Thyroid gland (tissue), 4 donors: ENCODE measurements around the gene AOAH. TPM values are rescaled to one million over a fixed set of nuclear protein-coding genes. Genes with fewer than 3 reads are reported as not detected.
"Not testable (repeated sequence)": the region's sequence is repeated elsewhere in the genome, so short reads cannot be mapped to it uniquely, and the experiment has no call there.

Experiments used
- DNase-seq, 2 donors: peaks; one replicate each; pipeline ENCODE4 v3.0.0-alpha.2; 2019
- H3K27ac ChIP-seq, 3 donors: fragments of 200-600 bp; sonication (generic); 1 replicate in 2 of 3; 2 replicates in 1 of 3; pipeline ENCODE4 v1.5.1; 2016 to 2019; ENCODE audit warnings: mild to moderate bottlenecking in 1 of 3, moderate library complexity in 1 of 3
- H3K27me3 ChIP-seq: fragments of 200-600 bp; sonication (generic); one replicate; pipeline ENCODE4 v1.5.1; 2019
- H3K36me3 ChIP-seq, 2 donors: fragments of 200-600 bp; sonication (generic); one replicate each; pipeline ENCODE4 v1.5.1; 2016 to 2019
- H3K4me1 ChIP-seq, 2 donors: fragments of 200-600 bp; sonication (generic); one replicate each; pipeline ENCODE4 v1.5.1; 2017 to 2019
- H3K4me3 ChIP-seq, 3 donors: fragments of 200-600 bp; sonication (generic); replicated peaks in 1 of 3; 1 replicate in 2 of 3; 2 replicates in 1 of 3; pipeline ENCODE4 v1.5.1; 2016; ENCODE audit warnings: mild to moderate bottlenecking in 1 of 3
- H3K9me3 ChIP-seq: fragments of 200-600 bp; sonication (generic); one replicate; pipeline ENCODE4 v1.5.1; 2017
- POLR2A ChIP-seq, 2 donors: fragments of 450-650 bp; IDR thresholded peaks; one replicate each; pipeline ENCODE4 v1.6.1; 2017; ENCODE audit warnings: antibody characterized with exemption in 2 of 2, mild to moderate bottlenecking in 2 of 2, moderate library complexity in 1 of 2
- WGBS, 2 donors: methylation state at CpG; one replicate each; pipeline ENCODE4 v1.1.5; 2017; 5-methylcytosine and 5-hydroxymethylcytosine counted together
- intact Hi-C: fragments of 100-400 bp; cut with DNase I; formaldehyde crosslinking; loops from one replicate; pipeline ENCODE4 v1.15.1; 2023
- total RNA-seq, 4 donors: library from RNA; depleted of rRNA; stranded (reverse); fragments of >200 nt; gene quantifications; one replicate each; pipeline ENCODE4 v1.2.3, GENCODE V29; 2016
- TF ChIP-seq, protein P1 (sequence below), 6 experiments: fragments of 200-600 bp in 3 of 6; fragments of 450-650 bp in 3 of 6; sonication (generic) in 3 of 6; IDR thresholded peaks; one replicate each; pipeline ENCODE4 v1.5.1; 2016 to 2019; ENCODE audit warnings: antibody characterized with exemption in 6 of 6, mild to moderate bottlenecking in 2 of 6, inconsistent platforms in 1 of 6, moderate library complexity in 1 of 6

AOAH gene
- total RNA-seq, 4 donors from 2014 or later, result 7.4 to 26.7 (median 12.4) TPM

DNA sequence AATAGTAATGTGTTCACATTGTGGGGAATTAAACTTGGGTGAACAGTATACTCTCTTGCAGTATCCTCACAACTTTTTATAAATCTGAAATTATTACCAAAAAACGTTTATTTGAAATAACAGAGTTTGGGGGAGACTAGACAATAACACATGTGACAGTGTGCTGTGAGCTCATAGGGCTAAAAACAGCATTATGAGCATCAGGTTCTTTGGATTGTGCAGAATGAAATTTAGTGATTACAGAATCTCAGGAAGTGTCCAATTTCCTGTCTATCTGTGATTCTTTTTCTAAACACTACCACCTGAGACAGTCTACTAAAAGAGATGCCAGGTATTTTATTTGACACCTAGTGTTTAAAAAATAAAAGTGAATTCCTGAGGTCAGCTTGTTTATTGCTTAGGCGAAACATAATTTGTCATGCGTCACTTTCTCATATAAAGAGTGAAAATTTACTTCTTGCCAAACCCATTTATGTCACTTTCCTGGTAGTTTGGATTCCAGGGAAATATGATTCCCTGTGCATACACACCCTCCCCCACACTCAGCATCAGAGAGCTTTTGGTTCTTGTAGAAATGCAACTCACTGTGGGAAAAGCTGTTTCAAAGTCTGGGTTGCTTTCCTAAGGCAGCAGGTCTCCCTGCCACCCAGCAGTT lies 71.2 kb downstream of the AOAH start:
- DNase-seq, result no peak
- H3K27ac ChIP-seq, result no peak overlapping the region
- intact Hi-C loops, result no loop called here
- H3K27me3 ChIP-seq, result no peaks in the 10 kb centered on the region
- WGBS, 2 donors, result 62% methylated on average over 3 of the region's 3 CpGs
- H3K4me1 ChIP-seq, result no peaks in the 10 kb centered on the region
- H3K4me3 ChIP-seq, result no peak overlapping the region
- H3K36me3 ChIP-seq, result no peaks in the 10 kb centered on the region
- TF ChIP-seq, protein P1, sequence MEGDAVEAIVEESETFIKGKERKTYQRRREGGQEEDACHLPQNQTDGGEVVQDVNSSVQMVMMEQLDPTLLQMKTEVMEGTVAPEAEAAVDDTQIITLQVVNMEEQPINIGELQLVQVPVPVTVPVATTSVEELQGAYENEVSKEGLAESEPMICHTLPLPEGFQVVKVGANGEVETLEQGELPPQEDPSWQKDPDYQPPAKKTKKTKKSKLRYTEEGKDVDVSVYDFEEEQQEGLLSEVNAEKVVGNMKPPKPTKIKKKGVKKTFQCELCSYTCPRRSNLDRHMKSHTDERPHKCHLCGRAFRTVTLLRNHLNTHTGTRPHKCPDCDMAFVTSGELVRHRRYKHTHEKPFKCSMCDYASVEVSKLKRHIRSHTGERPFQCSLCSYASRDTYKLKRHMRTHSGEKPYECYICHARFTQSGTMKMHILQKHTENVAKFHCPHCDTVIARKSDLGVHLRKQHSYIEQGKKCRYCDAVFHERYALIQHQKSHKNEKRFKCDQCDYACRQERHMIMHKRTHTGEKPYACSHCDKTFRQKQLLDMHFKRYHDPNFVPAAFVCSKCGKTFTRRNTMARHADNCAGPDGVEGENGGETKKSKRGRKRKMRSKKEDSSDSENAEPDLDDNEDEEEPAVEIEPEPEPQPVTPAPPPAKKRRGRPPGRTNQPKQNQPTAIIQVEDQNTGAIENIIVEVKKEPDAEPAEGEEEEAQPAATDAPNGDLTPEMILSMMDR (IDR thresholded peaks at IDR 0.05), result no peak
- no peak for TF ChIP-seq POLR2A (IDR thresholded peaks at IDR 0.05)
- H3K9me3 ChIP-seq, result no peaks in the 10 kb centered on the region

DNA sequence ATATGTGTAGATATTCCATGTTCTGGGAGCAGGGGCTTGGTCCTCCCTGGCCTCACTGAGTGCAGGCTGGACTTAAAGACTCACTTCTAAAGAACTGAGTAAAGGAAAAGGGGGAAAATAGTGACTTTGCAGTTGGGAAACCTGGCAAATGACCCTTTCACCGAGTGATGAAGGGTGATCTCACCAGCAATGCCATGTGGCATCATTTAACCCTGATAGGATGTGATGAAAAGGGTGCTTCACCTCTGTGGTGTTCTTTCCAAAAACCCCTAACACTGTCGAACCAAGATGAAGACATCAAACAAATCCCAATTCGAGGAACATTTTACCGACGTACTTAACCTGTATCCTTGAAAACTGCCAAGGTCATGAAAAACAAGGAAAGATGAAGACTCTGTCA lies 71.9 kb downstream of the AOAH start:
- DNase-seq, result no peak
- no peaks in the 10 kb centered on the region for H3K36me3 ChIP-seq
- 78 to 80% methylated on average over 5 of the region's 5 CpGs for WGBS, 2 donors

DNA sequence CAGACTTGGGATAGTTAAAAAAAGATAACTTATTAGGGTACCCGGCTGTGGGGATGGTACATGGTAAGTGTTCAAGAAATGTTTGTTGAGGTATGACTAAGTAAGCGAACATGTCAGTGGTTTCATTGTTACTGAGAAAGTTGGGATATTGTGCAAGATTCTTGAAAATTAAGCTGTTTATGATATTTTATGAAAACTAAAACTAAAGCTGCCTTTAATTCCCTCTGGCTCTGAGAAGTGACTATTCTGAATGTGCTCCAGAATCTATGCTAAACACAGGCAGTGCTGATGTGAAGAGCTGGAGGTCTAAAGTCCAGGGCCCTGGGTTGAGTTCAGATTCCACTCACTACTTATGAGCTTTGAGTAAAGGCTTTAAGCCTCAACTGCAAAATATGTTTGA lies 72.9 kb downstream of the AOAH start:
- no peaks in the 10 kb centered on the region for H3K9me3 ChIP-seq
- WGBS, 2 donors, result 90 to 91% methylated on average over 2 of the region's 2 CpGs
- H3K27ac ChIP-seq, result no peak overlapping the region
- H3K36me3 ChIP-seq, result no peaks in the 10 kb centered on the region
- no peaks in the 10 kb centered on the region for H3K27me3 ChIP-seq
- intact Hi-C loops, result no loop called here
- H3K4me1 ChIP-seq, result no peaks in the 10 kb centered on the region
- no peak overlapping the region for H3K4me3 ChIP-seq
- DNase-seq, result no peak
- no peak for TF ChIP-seq POLR2A (IDR thresholded peaks at IDR 0.05)
- TF ChIP-seq, protein P1 (IDR thresholded peaks at IDR 0.05), result no peak

More for the DNA sequence above, 71.9 kb downstream of the AOAH start:
- Histone ChIP-seq H3K9me3 (no peaks in the 10 kb centered on the region), H3K27me3 (no peaks in the 10 kb centered on the region), H3K27ac (no peak overlapping the region), H3K4me3 (no peak overlapping the region), H3K4me1 (no peaks in the 10 kb centered on the region)
- intact Hi-C loops, result no loop called here
- TF ChIP-seq, protein P1 (IDR thresholded peaks at IDR 0.05), result no peak
- no peak for TF ChIP-seq POLR2A (IDR thresholded peaks at IDR 0.05)

DNA sequence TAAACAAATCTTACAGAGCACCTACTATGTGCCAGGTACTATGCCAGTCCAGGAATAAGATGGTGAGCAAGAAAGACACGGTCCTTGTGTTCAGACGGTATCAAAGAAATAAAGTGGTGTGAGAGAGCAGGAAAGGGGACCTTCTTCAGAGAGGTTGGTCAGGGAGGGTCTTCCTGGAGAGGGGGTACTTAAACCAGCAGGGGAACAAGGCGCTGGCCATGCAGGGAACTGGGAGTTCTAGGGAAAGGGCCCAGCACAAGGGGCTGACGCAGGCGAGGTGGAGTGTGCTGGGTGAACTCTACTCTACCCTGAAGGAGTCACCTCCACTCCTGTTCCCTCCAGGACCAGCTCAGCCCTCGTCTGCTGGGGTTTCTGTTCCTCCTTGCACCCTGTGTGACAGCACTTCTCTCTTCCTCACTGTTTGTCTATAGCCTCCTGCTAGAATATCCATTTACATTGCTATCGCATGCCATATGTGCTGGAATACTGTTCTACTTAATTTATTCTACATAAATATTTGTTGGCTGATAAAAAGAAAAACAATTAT lies 73.5 kb downstream of the AOAH start:
- TF ChIP-seq, protein P1 (IDR thresholded peaks at IDR 0.05), result no peak
- TF ChIP-seq POLR2A (IDR thresholded peaks at IDR 0.05), result no peak
- WGBS, 2 donors, result 86 to 95% methylated on average over 7 of the region's 7 CpGs
- no peaks in the 10 kb centered on the region for H3K4me1 ChIP-seq
- H3K36me3 ChIP-seq, result no peaks in the 10 kb centered on the region
- H3K9me3 ChIP-seq, result no peaks in the 10 kb centered on the region
- H3K27me3 ChIP-seq, result no peaks in the 10 kb centered on the region
- no peak overlapping the region for H3K4me3 ChIP-seq
- DNase-seq, result no peak
- no peak overlapping the region for H3K27ac ChIP-seq
- intact Hi-C loops, result no loop called here

DNA sequence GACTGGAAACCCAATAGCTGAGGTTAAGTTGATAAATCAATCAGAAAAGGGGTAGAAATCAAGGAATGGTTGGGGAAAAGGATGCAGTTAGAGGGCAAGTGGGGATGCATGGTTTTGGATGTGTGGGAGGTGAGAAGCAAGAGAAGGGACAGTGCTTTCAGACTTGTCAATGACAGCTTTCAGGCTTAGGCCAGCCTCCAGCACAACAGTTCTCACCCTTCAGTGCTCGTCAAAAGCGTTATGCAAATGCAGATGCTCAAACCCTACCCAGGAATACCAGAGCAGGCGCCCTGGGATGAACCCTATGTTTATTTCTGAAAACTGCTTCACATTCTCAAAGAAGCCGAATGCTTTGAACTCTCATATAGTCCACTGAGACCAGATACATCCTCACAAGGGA lies 74.0 kb downstream of the AOAH start:
- Histone ChIP-seq H3K4me3 (no peak overlapping the region), H3K36me3 (no peaks in the 10 kb centered on the region), H3K9me3 (no peaks in the 10 kb centered on the region), H3K4me1 (no peaks in the 10 kb centered on the region), H3K27me3 (no peaks in the 10 kb centered on the region), H3K27ac (no peak overlapping the region)
- intact Hi-C loops, result no loop called here
- TF ChIP-seq POLR2A (IDR thresholded peaks at IDR 0.05), result no peak
- TF ChIP-seq, protein P1 (IDR thresholded peaks at IDR 0.05), result no peak
- 94 to 98% methylated on average over 4 of the region's 4 CpGs for WGBS, 2 donors
- no peak for DNase-seq

DNA sequence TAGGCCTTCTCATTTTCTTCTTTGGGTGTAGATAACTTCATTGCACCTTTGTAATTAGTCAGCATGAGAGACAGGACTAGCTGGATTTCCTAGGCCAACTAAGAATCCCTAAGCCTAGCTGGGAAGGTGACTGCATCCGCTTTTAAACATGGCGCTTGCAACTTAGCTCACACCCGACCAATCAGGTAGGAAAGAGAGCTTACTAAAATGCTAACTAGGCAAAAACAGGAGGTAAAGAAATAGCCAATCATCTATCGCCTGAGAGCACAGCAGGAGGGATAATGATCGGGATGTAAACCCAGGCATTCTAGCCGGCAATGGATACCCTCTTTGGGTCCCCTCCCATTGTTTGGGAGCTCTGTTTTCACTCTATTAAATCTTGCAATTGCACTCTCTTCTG lies 75.0 kb downstream of the AOAH start:
- H3K27me3 ChIP-seq, H3K9me3 ChIP-seq, H3K4me1 ChIP-seq, H3K36me3 ChIP-seq, intact Hi-C loops, H3K27ac ChIP-seq, DNase-seq, H3K4me3 ChIP-seq: not testable (repeated sequence)
- WGBS, 2 donors, result 95 to 98% methylated on average over 6 of the region's 6 CpGs
